Panc1 (cell line): ENCODE measurements around the gene TRPC3. TPM values are rescaled to one million over a fixed set of nuclear protein-coding genes. Genes with fewer than 3 reads are reported as not detected.
"Not testable (repeated sequence)": the region's sequence is repeated elsewhere in the genome, so short reads cannot be mapped to it uniquely, and the experiment has no call there.

Experiments
- ATAC-seq: fragments of 200-7000 bp; cut with Tn5 transposase; 2 replicates; pipeline ENCODE4 v1.9.1; 2020; ENCODE audit warnings: mild to moderate bottlenecking, moderate library complexity
- BruUV-seq: library from RNA; stranded (reverse); fragments of 400-500 nt; replicated peaks from 2 replicates; lab custom pipeline; 2021; lab: Mats Ljungman, UMichigan
- CTCF ChIA-PET: fragments of 300-600 bp; sonication (Branson Sonifier 250); formaldehyde crosslinking; loops from one replicate; lab custom pipeline; 2022; ENCODE audit warnings: antibody characterized with exemption; lab: Charles Lee
- POLR2A ChIA-PET: fragments of 300-600 bp; sonication (Branson Sonifier 250); formaldehyde crosslinking; loops from one replicate; lab custom pipeline; 2022; ENCODE audit warnings: antibody characterized with exemption; lab: Charles Lee
- DNase-seq: peaks from one replicate; pipeline ENCODE4 v3.0.0-alpha.2; 2010; ENCODE audit warnings: low read depth, low spot score
- H3K27ac ChIP-seq: 2 replicates; pipeline ENCODE4 v1.5.1; 2011; ENCODE audit warnings: mild to moderate bottlenecking, low read length, inconsistent platforms
- H3K27me3 ChIP-seq: fragments of 200-500 bp; sonication (Bioruptor generic); 2 replicates; pipeline ENCODE4 v1.6.0; 2014; ENCODE audit warnings: low read length, inconsistent platforms; ENCODE audit not compliant: control insufficient read depth, insufficient read depth
- H3K36me3 ChIP-seq: fragments of 200-500 bp; sonication (Bioruptor generic); 2 replicates; pipeline ENCODE4 v1.5.1; 2014; ENCODE audit warnings: inconsistent platforms, mild to moderate bottlenecking, low read length, moderate library complexity; ENCODE audit not compliant: control insufficient read depth, insufficient read depth
- H3K4me1 ChIP-seq: 2 replicates; pipeline ENCODE4 v1.5.1; 2011; ENCODE audit warnings: inconsistent platforms, mild to moderate bottlenecking, low read length, moderate library complexity; ENCODE audit not compliant: control insufficient read depth, insufficient read depth
- H3K4me3 ChIP-seq, 2 experiments: 2 replicates each; pipeline ENCODE4 v1.5.1; 2011 to 2012; ENCODE audit warnings: low read depth in 2 of 2, low read length in 2 of 2, mild to moderate bottlenecking in 2 of 2, inconsistent platforms in 1 of 2, moderate library complexity in 1 of 2
- H3K9me3 ChIP-seq: fragments of 200-500 bp; sonication (Bioruptor generic); 2 replicates; pipeline ENCODE4 v1.5.1; 2014; ENCODE audit warnings: low read depth, mild to moderate bottlenecking, inconsistent platforms, low read length, moderate library complexity; ENCODE audit not compliant: control insufficient read depth, insufficient read depth
- CTCF ChIP-seq: fragments of 450-650 bp; IDR thresholded peaks from 2 replicates; pipeline ENCODE4 v1.5.1; 2017; ENCODE audit warnings: mild to moderate bottlenecking
- POLR2AphosphoS5 ChIP-seq: IDR thresholded peaks from 2 replicates; pipeline ENCODE4 v1.6.1; 2012; ENCODE audit warnings: mild to moderate bottlenecking, low read depth, low read length, moderate library complexity
- REST ChIP-seq, 2 experiments: IDR thresholded peaks; 2 replicates each; pipeline ENCODE4 v1.6.1; 2011 to 2012; ENCODE audit warnings: low read depth in 2 of 2, control low read depth in 1 of 2, low read length in 1 of 2, mild to moderate bottlenecking in 1 of 2, moderate library complexity in 1 of 2; ENCODE audit not compliant: insufficient read depth in 1 of 2
- SIN3A ChIP-seq: IDR thresholded peaks from 2 replicates; pipeline ENCODE4 v1.6.1; 2012; ENCODE audit warnings: low read depth, mild to moderate bottlenecking, low read length, moderate library complexity, borderline replicate concordance; ENCODE audit not compliant: insufficient read depth
- TCF7L2 ChIP-seq: IDR thresholded peaks from 2 replicates; pipeline ENCODE4 v1.6.1; 2011; ENCODE audit warnings: mild to moderate bottlenecking, low read depth, low read length, inconsistent platforms
- in situ Hi-C: cut with HindIII; loops from 2 replicates; pipeline ENCODE4 v1.10.0; 2016; ENCODE audit warnings: low sequenced_read_pairs, low pct_unique_long_range_greater_than_20kb
- intact Hi-C: fragments of 100-400 bp; cut with micrococcal nuclease; formaldehyde crosslinking; loops from one replicate; pipeline ENCODE4 v1.10.0; 2022; ENCODE audit not compliant: unreplicated experiment
- total RNA-seq: library from RNA; stranded (reverse); gene quantifications from one replicate; pipeline ENCODE4 v1.2.1, GENCODE V29; 2021; ENCODE audit not compliant: unreplicated experiment

Gene TRPC3
- total RNA-seq, 1 experiment from 2014 or later, result 0.08 TPM

- in situ Hi-C loops, result no loop called here
- CTCF ChIA-PET, result no interaction called here
- no peaks in the 10 kb centered on the region; the same call in none of the 2 replicates for H3K27me3 ChIP-seq
Observed at GRCh38 chr4:121927948-121928347, 23.9 kb downstream of the TRPC3 start.

GRCh38 chr4:121926490-121926889, 25.4 kb downstream of the TRPC3 start:
- H3K9me3 ChIP-seq, intact Hi-C loops, H3K36me3 ChIP-seq, H3K27ac ChIP-seq, ATAC-seq, H3K27me3 ChIP-seq, DNase-seq, in situ Hi-C loops, BruUV-seq, CTCF ChIA-PET, H3K4me3 ChIP-seq, H3K4me1 ChIP-seq: not testable (repeated sequence)
- POLR2A ChIA-PET, result interaction anchor here (0.6 kb wide), 1 partner anchor 18 kb away, joined by 3 read pairs; no protein-coding TSS in a partner anchor

More at GRCh38 chr4:121927948-121928347, 23.9 kb downstream of the TRPC3 start:
- no peaks in the 10 kb centered on the region for H3K4me1 ChIP-seq
- no peak overlapping the region for H3K4me3 ChIP-seq
- DNase-seq (no peak), ATAC-seq (no peak)
- no peaks in the 10 kb centered on the region for H3K9me3 ChIP-seq
- intact Hi-C loops, result no loop called here
- no peaks in the 10 kb centered on the region for H3K36me3 ChIP-seq
- POLR2A ChIA-PET, result no interaction called here
- TF ChIP-seq POLR2AphosphoS5, result no peak
- no peak for TF ChIP-seq REST (IDR thresholded peaks at IDR 0.05; ENCODE audit: insufficient read depth in 1 of 2, low read depth in 2 of 2, low read length in 1 of 2)
- no peak for TF ChIP-seq TCF7L2
- no peak for TF ChIP-seq CTCF
- TF ChIP-seq SIN3A, result no peak
- no peak overlapping the region for H3K27ac ChIP-seq
- no TSS peak for BruUV-seq

- in situ Hi-C loops, result no loop called here
- TF ChIP-seq TCF7L2, result no peak
- no peak for TF ChIP-seq CTCF
- TF ChIP-seq REST (IDR thresholded peaks at IDR 0.05; ENCODE audit: insufficient read depth in 1 of 2, low read depth in 2 of 2, low read length in 1 of 2), result no peak
- no peak for TF ChIP-seq POLR2AphosphoS5
- no peak for TF ChIP-seq SIN3A
- ATAC-seq (no peak), DNase-seq (no peak)
- POLR2A ChIA-PET, result no interaction called here
- intact Hi-C loops, result no loop called here
- Histone ChIP-seq H3K27me3 (no peaks in the 10 kb centered on the region), H3K36me3 (no peaks in the 10 kb centered on the region), H3K9me3 (no peaks in the 10 kb centered on the region), H3K27ac (no peak overlapping the region), H3K4me1 (no peaks in the 10 kb centered on the region), H3K4me3 (no peak overlapping the region)
- CTCF ChIA-PET, result no interaction called here
- no TSS peak for BruUV-seq
Observed at GRCh38 chr4:121923306-121923705, 28.6 kb downstream of the TRPC3 start.
